ENCODE results near the gene ADIPOR2. TPM values are rescaled to one million over a fixed set of nuclear protein-coding genes. Genes with fewer than 3 reads are reported as not detected.

The ADIPOR2 gene
- total and polyA plus RNA-seq, 10 of the 15 experiments (the other 5 are each of a cell fraction or from before 2014, with no cell fraction given): 8.6 to 65.0 (median 38.0) TPM

- in situ Hi-C loops (cut with MboI): no loop called here
- RAD21 ChIA-PET (ENCODE audit: unreplicated experiment): no interaction called here
- WGBS (ENCODE audit: insufficient coverage, insufficient replicate concordance, low lambda C conversion rate, missing lambda C conversion rate): 24% methylated on average over 3 of the region's 3 CpGs
- H4K20me1 ChIP-seq (ENCODE audit: control insufficient read depth, insufficient read depth): no peaks in the 10 kb centered on the region
- H3K9ac ChIP-seq (ENCODE audit: control insufficient read depth, insufficient read depth, low read length): no peak overlapping the region
- peak overlapping the region; percentile 60 for H3K4me2 ChIP-seq (ENCODE audit: control insufficient read depth, insufficient read depth)
- SMC1A ChIA-PET (ENCODE audit: uncharacterized antibody, unreplicated experiment): interaction anchor here (1.5 kb wide), 1 partner anchor 9 kb away, joined by 3 read pairs; no protein-coding TSS in a partner anchor
- no peak for FAIRE-seq
- no peak overlapping the region for H2AFZ ChIP-seq (ENCODE audit: control insufficient read depth, low read depth, low read length)
- CTCF ChIA-PET: no interaction called here
- ATAC-seq: peak; percentile 81
- H3K27me3 ChIP-seq (replicated peaks in 1 of 2; ENCODE audit: control insufficient read depth in 2 of 2, insufficient read depth in 2 of 2, low read length in 1 of 2): no peaks in the 10 kb centered on the region
- no peak for DNase-seq (ENCODE audit: low read depth, low spot score)
- no TSS peak for BruUV-seq (replicated peaks)
- TF ChIP-seq BMI1 (IDR thresholded peaks at IDR 0.05; ENCODE audit: borderline replicate concordance) (no peak), NFIC (IDR thresholded peaks at IDR 0.05; ENCODE audit: low read depth, low read length) (0 out of 2 replicates have a peak, but pooled peaks have one; percentile 34)
- POLR2A ChIA-PET: no interaction called here
- H3K36me3 ChIP-seq (ENCODE audit: control insufficient read depth in 2 of 2, insufficient read depth in 2 of 2, low read length in 1 of 2): no peaks in the 10 kb centered on the region; a peak in 2 of 4 replicates
- peaks cover 12% of the 10 kb centered on the region for H3K4me1 ChIP-seq (ENCODE audit: control insufficient read depth, insufficient read depth, low read length)
- H3K79me2 ChIP-seq (ENCODE audit: control insufficient read depth, insufficient read depth, low read length): peaks cover 57% of the 10 kb centered on the region
- peak overlapping the region; percentile 42; the same call in 1 of the 2 replicates for H3K27ac ChIP-seq (ENCODE audit: control insufficient read depth, insufficient read depth)
- H3K9me3 ChIP-seq (replicated peaks; ENCODE audit: control insufficient read depth, insufficient read depth, low read length): peaks cover 19% of the 10 kb centered on the region
- peak overlapping the region; percentile 52; the same call in 1 of the 2 replicates for H3K4me3 ChIP-seq
- intact Hi-C loops (cut with micrococcal nuclease; ENCODE audit: unreplicated experiment): no loop called here
Observed at GRCh38 chr12:1716215-1716862, 25.5 kb downstream of the ADIPOR2 start.

GRCh38 chr12:1716911-1717310 lies 26.0 kb downstream of the ADIPOR2 start:
- 0 out of 2 replicates have a peak, but pooled peaks cover under 1% of the 10 kb centered on the region for H4K20me1 ChIP-seq (ENCODE audit: control insufficient read depth, insufficient read depth)
- H3K9ac ChIP-seq (ENCODE audit: control insufficient read depth, insufficient read depth, low read length): no peak overlapping the region
- ChIA-PET CTCF (no interaction called here), SMC1A (ENCODE audit: uncharacterized antibody, unreplicated experiment) (no interaction called here), RAD21 (ENCODE audit: unreplicated experiment) (no interaction called here), POLR2A (no interaction called here)
- H3K9me3 ChIP-seq (replicated peaks; ENCODE audit: control insufficient read depth, insufficient read depth, low read length): peaks cover 19% of the 10 kb centered on the region
- H3K4me2 ChIP-seq (ENCODE audit: control insufficient read depth, insufficient read depth): peak overlapping the region; percentile 60; the same call in 1 of the 2 replicates
- FAIRE-seq (no peak), ATAC-seq (no peak), DNase-seq (ENCODE audit: low read depth, low spot score) (no peak)
- no peak overlapping the region for H3K4me3 ChIP-seq
- H3K79me2 ChIP-seq (ENCODE audit: control insufficient read depth, insufficient read depth, low read length): peaks cover 60% of the 10 kb centered on the region
- H3K27me3 ChIP-seq (replicated peaks in 1 of 2; ENCODE audit: control insufficient read depth in 2 of 2, insufficient read depth in 2 of 2, low read length in 1 of 2): no peaks in the 10 kb centered on the region
- H3K4me1 ChIP-seq (ENCODE audit: control insufficient read depth, insufficient read depth, low read length): peaks cover 12% of the 10 kb centered on the region
- in situ Hi-C loops (cut with MboI) (no loop called here), intact Hi-C loops (cut with micrococcal nuclease; ENCODE audit: unreplicated experiment) (no loop called here)
- no peak for TF ChIP-seq CREM (IDR thresholded peaks at IDR 0.05; ENCODE audit: low read depth)
- TF ChIP-seq FOXK2 (IDR thresholded peaks at IDR 0.05): no peak
- TF ChIP-seq NR2C1 (IDR thresholded peaks at IDR 0.05): no peak
- no peak for TF ChIP-seq NBN (IDR thresholded peaks at IDR 0.05)
- no peak for TF ChIP-seq FOS (IDR thresholded peaks at IDR 0.05; ENCODE audit: borderline replicate concordance, extremely low read depth, insufficient read length)
- no peaks in the 10 kb centered on the region; a peak in 2 of 4 replicates for H3K36me3 ChIP-seq (ENCODE audit: control insufficient read depth in 2 of 2, insufficient read depth in 2 of 2, low read length in 1 of 2)
- no peak overlapping the region for H2AFZ ChIP-seq (ENCODE audit: control insufficient read depth, low read depth, low read length)
- no TSS peak for BruUV-seq (replicated peaks)
- H3K27ac ChIP-seq (ENCODE audit: control insufficient read depth, insufficient read depth): peak overlapping the region; percentile 42; the same call in 1 of the 2 replicates

Measured in GM12878 (cell line).